KMS-11 (cell line): ENCODE data around the gene BPI.

Source experiments
- H2AFZ ChIP-seq: fragments of 200-600 bp; sonication (generic); 2 replicates; pipeline ENCODE4 v1.6.1; 2016; ENCODE audit warnings: antibody characterized with exemption, mixed run types, low read depth
- H3K27ac ChIP-seq: fragments of 200-600 bp; sonication (generic); 2 replicates; pipeline ENCODE4 v1.6.1; 2016; ENCODE audit warnings: mild to moderate bottlenecking, mixed run types
- H3K27me3 ChIP-seq: fragments of 200-600 bp; sonication (generic); 2 replicates; pipeline ENCODE4 v1.6.1; 2017; ENCODE audit warnings: mild to moderate bottlenecking, low read depth, mixed run types, moderate library complexity; ENCODE audit not compliant: insufficient read depth
- H3K36me3 ChIP-seq: fragments of 200-600 bp; sonication (generic); 2 replicates; pipeline ENCODE4 v1.6.1; 2017; ENCODE audit warnings: mild to moderate bottlenecking, mixed run types; ENCODE audit not compliant: insufficient read depth
- H3K4me1 ChIP-seq: fragments of 200-600 bp; sonication (generic); 2 replicates; pipeline ENCODE4 v1.6.1; 2016; ENCODE audit warnings: mild to moderate bottlenecking, low read depth, mixed run types; ENCODE audit not compliant: poor library complexity, severe bottlenecking
- H3K4me2 ChIP-seq: fragments of 200-600 bp; sonication (generic); 2 replicates; pipeline ENCODE4 v1.7.0; 2016; ENCODE audit warnings: mild to moderate bottlenecking, mixed run types
- H3K4me3 ChIP-seq: fragments of 200-600 bp; sonication (generic); IDR thresholded peaks from 2 replicates; pipeline ENCODE4 v1.6.1; 2017; ENCODE audit warnings: low read depth, low read length, mixed read lengths; ENCODE audit not compliant: insufficient read depth
- H3K79me2 ChIP-seq: fragments of 200-600 bp; sonication (generic); 2 replicates; pipeline ENCODE4 v1.6.1; 2016; ENCODE audit warnings: low read depth, mixed run types; ENCODE audit not compliant: insufficient read depth
- H3K9ac ChIP-seq: fragments of 200-600 bp; sonication (generic); 2 replicates; pipeline ENCODE4 v1.6.1; 2016; ENCODE audit warnings: mild to moderate bottlenecking, mixed run types
- H4K20me1 ChIP-seq: fragments of 200-600 bp; sonication (generic); 2 replicates; pipeline ENCODE4 v1.6.1; 2016; ENCODE audit warnings: mild to moderate bottlenecking, mixed run types; ENCODE audit not compliant: insufficient read depth
- CTCF ChIP-seq: fragments of 200-600 bp; sonication (generic); conservative IDR thresholded peaks from 2 replicates; pipeline ENCODE4 v1.6.1; 2017; ENCODE audit warnings: low read depth, mild to moderate bottlenecking, antibody characterized with exemption, low read length, moderate library complexity, mixed read lengths

The BPI gene

GRCh38 chr20:38272398-38272797 is 31.6 kb upstream of the BPI start:
- Histone ChIP-seq H3K4me2 (no peak overlapping the region), H3K27me3 (no peaks in the 10 kb centered on the region), H3K4me3 (no peak overlapping the region), H3K27ac (no peak overlapping the region), H3K4me1 (no peaks in the 10 kb centered on the region), H3K9ac (no peak overlapping the region), H3K79me2 (no peaks in the 10 kb centered on the region), H2AFZ (no peak overlapping the region), H3K36me3 (no peaks in the 10 kb centered on the region), H4K20me1 (no peaks in the 10 kb centered on the region)
- no peak for TF ChIP-seq CTCF

- H3K4me3 ChIP-seq, result no peak overlapping the region
- H2AFZ ChIP-seq, result no peak overlapping the region
- no peak overlapping the region for H3K4me2 ChIP-seq
These were observed 31.0 kb upstream of the BPI start for GRCh38 chr20:38272961-38273360.

GRCh38 chr20:38275815-38276550 is 28.0 kb upstream of the BPI start:
- Histone ChIP-seq H3K4me2 (no peak overlapping the region), H3K4me1 (no peaks in the 10 kb centered on the region), H3K9ac (no peak overlapping the region), H4K20me1 (no peaks in the 10 kb centered on the region), H3K79me2 (no peaks in the 10 kb centered on the region), H3K27ac (no peak overlapping the region), H2AFZ (no peak overlapping the region), H3K27me3 (no peaks in the 10 kb centered on the region), H3K4me3 (no peak overlapping the region), H3K36me3 (no peaks in the 10 kb centered on the region)
- no peak for TF ChIP-seq CTCF

More at GRCh38 chr20:38272961-38273360, 31.0 kb upstream of the BPI start:
- Histone ChIP-seq H3K9ac (no peak overlapping the region), H4K20me1 (no peaks in the 10 kb centered on the region), H3K4me1 (no peaks in the 10 kb centered on the region), H3K27ac (no peak overlapping the region), H3K79me2 (no peaks in the 10 kb centered on the region), H3K36me3 (no peaks in the 10 kb centered on the region), H3K27me3 (no peaks in the 10 kb centered on the region)
- no peak for TF ChIP-seq CTCF

- Histone ChIP-seq H3K9ac (no peak overlapping the region), H3K4me3 (no peak overlapping the region), H3K27ac (no peak overlapping the region), H3K36me3 (no peaks in the 10 kb centered on the region), H3K4me2 (no peak overlapping the region), H2AFZ (no peak overlapping the region), H3K4me1 (no peaks in the 10 kb centered on the region), H3K27me3 (no peaks in the 10 kb centered on the region), H4K20me1 (no peaks in the 10 kb centered on the region), H3K79me2 (no peaks in the 10 kb centered on the region)
- no peak for TF ChIP-seq CTCF
These were observed 26.7 kb upstream of the BPI start for GRCh38 chr20:38277285-38277684.
